ENCODE results near the gene SBNO2.
A peak's percentile ranks its signal among the peaks of the same experiment; 100 is the strongest.

SBNO2 gene

DNA sequence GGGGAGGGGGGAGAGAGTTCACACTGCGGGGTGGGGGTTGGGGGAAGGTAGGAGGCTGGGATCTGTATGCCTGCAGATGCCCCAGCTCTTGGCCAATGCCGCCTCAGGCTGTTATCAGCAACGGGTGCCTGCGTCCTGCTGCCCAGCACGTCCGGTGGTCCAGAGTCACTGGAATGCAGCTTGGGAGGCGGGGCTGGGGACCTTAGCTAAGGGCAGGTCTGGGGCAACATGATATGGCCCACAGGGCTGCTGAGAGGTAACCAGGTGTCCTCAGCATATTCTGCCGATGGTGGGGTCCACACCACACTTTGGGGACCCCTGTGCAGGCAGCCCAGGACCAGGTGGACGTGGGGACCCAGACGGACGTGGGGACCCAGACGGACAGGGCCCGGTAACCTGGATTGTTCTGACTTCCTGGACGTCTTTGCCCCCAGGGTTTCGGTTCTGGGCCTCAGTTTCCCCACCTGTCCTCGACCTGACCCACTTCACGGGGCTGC lies 107.8 kb downstream of the SBNO2 start:
- Histone ChIP-seq H3K9ac (ENCODE audit: low read depth, low read length) (no peak overlapping the region), H3K9me3 (ENCODE audit: control insufficient read depth, insufficient read depth, low read length) (no peaks in the 10 kb centered on the region), H3K27ac (ENCODE audit: low read depth, low read length) (no peak overlapping the region), H3K27me3 (ENCODE audit: control insufficient read depth, insufficient read depth, low read length) (peaks cover 21% of the 10 kb centered on the region), H3K4me3 (ENCODE audit: low read depth, low read length) (peak overlapping the region; percentile 58; the same call in 1 of the 2 replicates), H3K4me1 (ENCODE audit: control insufficient read depth, insufficient read depth, low read length) (peaks cover 10% of the 10 kb centered on the region; the same call in 1 of the 2 replicates), H3K36me3 (ENCODE audit: control insufficient read depth, insufficient read depth, low read length) (no peaks in the 10 kb centered on the region)

- peaks cover 10% of the 10 kb centered on the region; the same call in 1 of the 2 replicates for H3K4me1 ChIP-seq (ENCODE audit: control insufficient read depth, insufficient read depth, low read length)
- H3K9me3 ChIP-seq (ENCODE audit: control insufficient read depth, insufficient read depth, low read length), result no peaks in the 10 kb centered on the region
- H3K4me3 ChIP-seq (ENCODE audit: low read depth, low read length), result no peak overlapping the region; the same call in 1 of the 2 replicates
- H3K9ac ChIP-seq (ENCODE audit: low read depth, low read length), result no peak overlapping the region
- H3K27ac ChIP-seq (ENCODE audit: low read depth, low read length), result no peak overlapping the region
- peaks cover 21% of the 10 kb centered on the region for H3K27me3 ChIP-seq (ENCODE audit: control insufficient read depth, insufficient read depth, low read length)
- H3K36me3 ChIP-seq (ENCODE audit: control insufficient read depth, insufficient read depth, low read length), result no peaks in the 10 kb centered on the region
Observed at GRCh38 chr19:1065606-1066109, 108.4 kb downstream of the SBNO2 start.

DNA sequence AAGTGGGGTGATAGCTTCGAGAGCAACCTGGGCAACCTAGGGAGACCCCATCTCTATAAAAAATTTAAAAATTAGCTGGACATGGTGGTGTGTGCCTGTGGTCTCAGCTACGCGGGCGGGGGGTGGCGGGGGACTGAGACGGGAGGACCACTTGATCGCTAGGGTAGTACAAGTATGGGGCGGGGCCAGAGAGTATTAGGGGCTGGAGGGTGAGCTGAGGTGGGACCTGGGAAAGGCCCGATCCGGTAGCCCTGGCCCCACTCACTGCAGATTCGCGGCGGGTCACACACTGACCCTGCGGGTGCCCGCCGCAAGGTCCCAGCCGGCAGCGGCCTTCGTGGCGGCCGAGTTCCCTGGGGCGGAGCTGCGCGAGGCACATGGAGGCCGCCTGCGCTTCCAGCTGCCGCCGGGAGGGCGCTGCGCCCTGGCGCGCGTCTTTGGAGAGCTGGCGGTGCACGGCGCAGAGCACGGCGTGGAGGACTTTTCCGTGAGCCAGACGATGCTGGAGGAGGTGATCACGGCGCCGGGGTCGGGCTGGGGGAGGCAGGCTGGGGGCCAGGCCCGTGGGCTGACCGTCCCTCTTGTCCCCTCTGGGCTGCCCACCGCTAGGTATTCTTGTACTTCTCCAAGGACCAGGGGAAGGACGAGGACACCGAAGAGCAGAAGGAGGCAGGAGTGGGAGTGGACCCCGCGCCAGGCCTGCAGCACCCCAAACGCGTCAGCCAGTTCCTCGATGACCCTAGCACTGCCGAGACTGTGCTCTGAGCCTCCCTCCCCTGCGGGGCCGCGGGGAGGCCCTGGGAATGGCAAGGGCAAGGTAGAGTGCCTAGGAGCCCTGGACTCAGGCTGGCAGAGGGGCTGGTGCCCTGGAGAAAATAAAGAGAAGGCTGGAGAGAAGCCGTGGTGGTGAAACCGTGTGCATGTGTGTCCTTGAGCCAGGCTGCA lies 109.1 kb downstream of the SBNO2 start:
- H3K9ac ChIP-seq (ENCODE audit: low read depth, low read length), result no peak overlapping the region
- H3K9me3 ChIP-seq (ENCODE audit: control insufficient read depth, insufficient read depth, low read length), result no peaks in the 10 kb centered on the region
- peak overlapping the region; percentile 12 for H3K27ac ChIP-seq (ENCODE audit: low read depth, low read length)
- H3K4me1 ChIP-seq (ENCODE audit: control insufficient read depth, insufficient read depth, low read length), result peaks cover 10% of the 10 kb centered on the region; the same call in 1 of the 2 replicates
- peak overlapping the region; percentile 49; the same call in 1 of the 2 replicates for H3K4me3 ChIP-seq (ENCODE audit: low read depth, low read length)
- H3K27me3 ChIP-seq (ENCODE audit: control insufficient read depth, insufficient read depth, low read length), result peaks cover 21% of the 10 kb centered on the region
- H3K36me3 ChIP-seq (ENCODE audit: control insufficient read depth, insufficient read depth, low read length), result no peaks in the 10 kb centered on the region

DNA sequence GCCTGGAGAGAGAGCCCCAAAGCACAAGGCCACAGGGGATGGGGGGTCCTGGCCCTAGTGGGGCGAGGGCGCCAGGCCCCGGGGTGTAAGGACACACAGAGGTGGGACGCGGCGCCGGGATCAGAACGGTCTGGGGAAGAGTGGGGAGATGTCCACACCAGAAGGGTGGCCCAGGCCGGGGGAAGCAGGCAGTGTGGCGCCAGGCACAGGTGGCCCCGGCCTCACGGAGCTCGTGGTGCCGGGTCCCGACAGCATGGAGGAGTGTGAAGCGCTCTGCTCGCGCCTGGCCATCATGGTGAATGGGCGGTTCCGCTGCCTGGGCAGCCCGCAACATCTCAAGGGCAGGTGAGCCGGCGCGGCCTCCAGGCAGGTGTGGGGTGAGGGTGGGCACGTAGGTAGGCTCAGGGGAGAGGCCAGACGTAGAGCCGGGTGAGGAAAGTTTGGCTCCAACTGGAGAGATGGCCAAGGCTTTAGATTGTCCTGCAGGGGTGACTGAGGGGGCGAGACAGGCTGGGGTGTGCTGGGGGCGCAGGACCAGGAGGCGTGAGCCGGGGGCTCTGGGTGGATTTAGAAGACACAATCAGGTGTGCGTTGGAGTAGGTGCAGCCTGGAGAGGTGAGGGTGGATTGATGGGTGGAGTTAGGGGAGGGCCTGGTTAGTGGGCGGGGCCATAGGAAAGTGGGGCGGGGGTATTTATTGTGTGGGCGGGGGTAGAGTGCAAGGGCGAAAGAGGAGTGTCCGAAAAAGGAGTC lies 110.0 kb downstream of the SBNO2 start:
- peak overlapping the region; percentile 49; the same call in 1 of the 2 replicates for H3K4me3 ChIP-seq (ENCODE audit: low read depth, low read length)
- H3K9me3 ChIP-seq (ENCODE audit: control insufficient read depth, insufficient read depth, low read length), result no peaks in the 10 kb centered on the region
- no peaks in the 10 kb centered on the region for H3K36me3 ChIP-seq (ENCODE audit: control insufficient read depth, insufficient read depth, low read length)
- peaks cover 21% of the 10 kb centered on the region for H3K27me3 ChIP-seq (ENCODE audit: control insufficient read depth, insufficient read depth, low read length)
- H3K27ac ChIP-seq (ENCODE audit: low read depth, low read length), result no peak overlapping the region
- no peak overlapping the region for H3K9ac ChIP-seq (ENCODE audit: low read depth, low read length)
- H3K4me1 ChIP-seq (ENCODE audit: control insufficient read depth, insufficient read depth, low read length), result peaks cover 10% of the 10 kb centered on the region; the same call in 1 of the 2 replicates

- H3K9me3 ChIP-seq (ENCODE audit: control insufficient read depth, insufficient read depth, low read length), result peaks cover 8% of the 10 kb centered on the region
- peaks cover 10% of the 10 kb centered on the region; the same call in 1 of the 2 replicates for H3K4me1 ChIP-seq (ENCODE audit: control insufficient read depth, insufficient read depth, low read length)
- H3K36me3 ChIP-seq (ENCODE audit: control insufficient read depth, insufficient read depth, low read length), result peaks cover 7% of the 10 kb centered on the region; the same call in 1 of the 2 replicates
- peaks cover 21% of the 10 kb centered on the region for H3K27me3 ChIP-seq (ENCODE audit: control insufficient read depth, insufficient read depth, low read length)
- no peak overlapping the region for H3K9ac ChIP-seq (ENCODE audit: low read depth, low read length)
- H3K27ac ChIP-seq (ENCODE audit: low read depth, low read length), result no peak overlapping the region
- H3K4me3 ChIP-seq (ENCODE audit: low read depth, low read length), result no peak overlapping the region
Observed at GRCh38 chr19:1063030-1063908, 110.8 kb downstream of the SBNO2 start.

- peaks cover 9% of the 10 kb centered on the region; the same call in 1 of the 2 replicates for H3K36me3 ChIP-seq (ENCODE audit: control insufficient read depth, insufficient read depth, low read length)
- H3K9ac ChIP-seq (ENCODE audit: low read depth, low read length), result no peak overlapping the region
- no peak overlapping the region for H3K27ac ChIP-seq (ENCODE audit: low read depth, low read length)
- peaks cover 10% of the 10 kb centered on the region; the same call in 1 of the 2 replicates for H3K4me1 ChIP-seq (ENCODE audit: control insufficient read depth, insufficient read depth, low read length)
- H3K4me3 ChIP-seq (ENCODE audit: low read depth, low read length), result no peak overlapping the region
- H3K27me3 ChIP-seq (ENCODE audit: control insufficient read depth, insufficient read depth, low read length), result peaks cover 18% of the 10 kb centered on the region
- peaks cover 15% of the 10 kb centered on the region for H3K9me3 ChIP-seq (ENCODE audit: control insufficient read depth, insufficient read depth, low read length)
Observed at GRCh38 chr19:1062387-1063029, 111.6 kb downstream of the SBNO2 start.

- H3K36me3 ChIP-seq (ENCODE audit: control insufficient read depth, insufficient read depth, low read length), result peaks cover 13% of the 10 kb centered on the region; the same call in 1 of the 2 replicates
- H3K27me3 ChIP-seq (ENCODE audit: control insufficient read depth, insufficient read depth, low read length), result peaks cover 18% of the 10 kb centered on the region
- peaks cover 10% of the 10 kb centered on the region; the same call in 1 of the 2 replicates for H3K4me1 ChIP-seq (ENCODE audit: control insufficient read depth, insufficient read depth, low read length)
- no peak overlapping the region for H3K4me3 ChIP-seq (ENCODE audit: low read depth, low read length)
- no peak overlapping the region for H3K9ac ChIP-seq (ENCODE audit: low read depth, low read length)
- no peak overlapping the region for H3K27ac ChIP-seq (ENCODE audit: low read depth, low read length)
- peaks cover 20% of the 10 kb centered on the region for H3K9me3 ChIP-seq (ENCODE audit: control insufficient read depth, insufficient read depth, low read length)
Observed at GRCh38 chr19:1061987-1062386, 112.1 kb downstream of the SBNO2 start.

- H3K4me1 ChIP-seq (ENCODE audit: control insufficient read depth, insufficient read depth, low read length), result peaks cover 7% of the 10 kb centered on the region; the same call in 1 of the 2 replicates
- H3K36me3 ChIP-seq (ENCODE audit: control insufficient read depth, insufficient read depth, low read length), result peaks cover 22% of the 10 kb centered on the region; the same call in 1 of the 2 replicates
- H3K27ac ChIP-seq (ENCODE audit: low read depth, low read length), result no peak overlapping the region
- H3K4me3 ChIP-seq (ENCODE audit: low read depth, low read length), result no peak overlapping the region
- no peak overlapping the region for H3K9ac ChIP-seq (ENCODE audit: low read depth, low read length)
- H3K27me3 ChIP-seq (ENCODE audit: control insufficient read depth, insufficient read depth, low read length), result peaks cover 5% of the 10 kb centered on the region
- peaks cover 29% of the 10 kb centered on the region for H3K9me3 ChIP-seq (ENCODE audit: control insufficient read depth, insufficient read depth, low read length)
Observed at GRCh38 chr19:1060689-1061088, 113.4 kb downstream of the SBNO2 start.

DNA sequence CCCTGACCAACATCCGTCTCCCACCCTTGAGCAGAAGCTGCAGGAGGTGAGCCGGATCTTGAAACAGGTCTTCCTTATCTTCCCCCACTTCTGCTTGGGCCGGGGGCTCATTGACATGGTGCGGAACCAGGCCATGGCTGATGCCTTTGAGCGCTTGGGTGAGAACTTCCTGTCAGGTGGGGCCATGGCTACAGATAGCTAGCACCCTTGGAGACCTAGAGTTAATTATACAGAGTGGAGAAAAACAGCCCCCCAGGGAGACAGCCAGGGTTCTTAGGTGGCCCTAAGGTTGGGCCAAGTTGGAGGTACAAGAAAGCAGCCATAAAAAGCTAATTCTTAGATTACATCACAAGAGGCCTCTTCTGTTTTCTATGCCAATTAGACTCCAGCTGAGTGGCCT lies 116.0 kb downstream of the SBNO2 start:
- no peak overlapping the region for H3K9ac ChIP-seq (ENCODE audit: low read depth, low read length)
- H3K4me3 ChIP-seq (ENCODE audit: low read depth, low read length), result no peak overlapping the region
- H3K36me3 ChIP-seq (ENCODE audit: control insufficient read depth, insufficient read depth, low read length), result peaks cover 22% of the 10 kb centered on the region; the same call in 1 of the 2 replicates
- no peaks in the 10 kb centered on the region for H3K27me3 ChIP-seq (ENCODE audit: control insufficient read depth, insufficient read depth, low read length)
- H3K4me1 ChIP-seq (ENCODE audit: control insufficient read depth, insufficient read depth, low read length), result no peaks in the 10 kb centered on the region
- H3K9me3 ChIP-seq (ENCODE audit: control insufficient read depth, insufficient read depth, low read length), result peaks cover 29% of the 10 kb centered on the region
- H3K27ac ChIP-seq (ENCODE audit: low read depth, low read length), result no peak overlapping the region
